Fibroblast of skin of left quadriceps (primary cell): ENCODE data around the gene CNTNAP5.
A peak's percentile ranks its signal among the peaks of the same experiment; 100 is the strongest.

Source experiments
- DNase-seq, 2 experiments: peaks; one replicate each; pipeline ENCODE4 v3.0.0-alpha.2; 2013; ENCODE audit warnings: low read depth in 2 of 2

Gene CNTNAP5

DNA sequence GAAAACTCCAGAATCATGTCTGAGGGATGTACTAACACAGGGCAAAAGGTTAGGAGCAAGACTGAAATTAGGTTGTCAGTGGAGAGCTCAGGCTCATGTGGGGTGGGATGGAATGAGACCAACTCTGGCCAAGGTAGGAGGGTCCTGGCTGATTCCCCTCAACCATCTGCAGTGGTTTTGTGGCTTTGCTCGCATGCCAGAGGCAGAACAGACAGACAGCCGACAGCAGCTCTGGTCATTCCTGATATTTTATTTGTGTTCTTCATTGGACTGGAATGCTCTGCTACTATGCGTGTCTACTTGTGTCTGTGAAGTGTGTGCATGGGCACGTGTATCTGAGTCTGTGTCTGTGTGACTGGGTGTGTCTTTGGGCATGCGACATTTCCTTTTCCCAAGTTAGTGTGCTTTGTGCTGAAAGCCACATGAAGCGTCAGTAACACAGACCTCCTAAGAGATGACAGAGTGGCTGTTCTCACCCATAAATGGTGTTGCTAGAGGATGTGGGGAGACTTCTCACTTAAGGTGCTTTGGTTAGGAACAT, 239.5 kb downstream of the CNTNAP5 start:
- DNase-seq: peak in 1 of 2 experiments; percentile 23

DNA sequence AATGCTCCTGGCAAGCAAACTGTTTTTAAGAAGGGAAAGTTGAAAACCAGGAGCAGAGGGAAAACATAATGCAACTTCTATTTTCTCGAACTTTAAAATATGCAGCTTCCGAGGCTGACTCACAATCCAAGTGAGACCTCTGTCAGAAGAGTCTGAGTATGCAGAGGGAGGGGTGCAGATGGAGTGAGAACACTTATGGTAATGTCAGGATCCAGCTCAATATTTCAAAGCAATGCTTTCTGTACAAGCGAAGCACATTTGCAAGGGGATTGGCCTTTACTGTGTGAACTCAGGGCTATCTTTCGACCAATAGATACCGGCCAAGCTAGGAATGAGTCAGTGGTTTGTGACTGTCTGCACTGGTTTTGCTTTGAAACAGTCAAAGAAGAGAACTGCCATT, 242.7 kb downstream of the CNTNAP5 start:
- peak; percentile 41 to 53 for DNase-seq

- DNase-seq: no peak
These were observed 244.3 kb downstream of the CNTNAP5 start for GRCh38 chr2:124269348-124269747.

DNA sequence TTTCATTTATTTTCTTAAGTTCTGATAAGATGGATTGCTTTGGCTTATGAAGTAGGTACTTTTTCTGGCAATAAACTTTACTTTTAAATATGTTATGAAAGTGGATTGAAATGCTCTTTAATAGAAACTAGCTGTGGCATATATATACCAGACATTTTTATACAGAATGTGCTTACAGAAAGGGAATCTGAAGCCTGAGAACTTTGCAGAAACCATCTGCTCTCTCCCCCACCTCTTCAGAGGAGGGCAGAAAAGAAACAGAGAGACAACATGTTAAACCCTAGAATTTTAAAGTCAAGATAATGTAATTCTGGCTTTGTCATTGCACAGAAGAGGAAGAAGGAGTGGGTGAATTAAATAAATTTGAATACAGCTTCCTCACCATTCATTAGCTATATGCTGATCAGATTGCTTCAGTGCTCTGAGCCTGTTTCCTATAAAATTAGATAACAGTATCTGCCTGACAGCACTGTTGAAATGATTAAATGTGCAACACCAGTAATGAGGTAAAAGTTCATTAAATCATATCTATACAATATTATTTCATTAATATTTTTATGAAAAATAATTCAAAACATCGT, 247.3 kb downstream of the CNTNAP5 start:
- DNase-seq: no peak

DNA sequence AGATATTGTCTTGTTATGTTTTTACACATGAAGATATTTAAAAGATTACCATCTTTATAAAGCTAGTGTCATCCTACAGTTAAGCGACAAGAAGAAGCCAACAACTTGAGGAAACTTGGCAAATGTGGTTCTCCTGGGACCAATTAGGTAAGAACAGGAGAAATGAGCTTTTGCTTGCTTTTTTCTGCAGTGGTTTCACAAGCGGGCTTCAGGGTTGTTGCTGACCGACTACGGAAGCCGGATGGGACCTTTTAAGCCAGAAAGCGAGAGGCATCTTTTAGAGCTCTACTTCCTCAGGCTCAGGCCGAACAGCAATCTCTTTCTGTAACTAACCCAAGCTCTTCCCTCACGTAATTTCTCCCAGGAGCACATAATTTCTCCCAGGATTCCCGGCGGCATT, 256.5 kb downstream of the CNTNAP5 start:
- DNase-seq: no peak

DNA sequence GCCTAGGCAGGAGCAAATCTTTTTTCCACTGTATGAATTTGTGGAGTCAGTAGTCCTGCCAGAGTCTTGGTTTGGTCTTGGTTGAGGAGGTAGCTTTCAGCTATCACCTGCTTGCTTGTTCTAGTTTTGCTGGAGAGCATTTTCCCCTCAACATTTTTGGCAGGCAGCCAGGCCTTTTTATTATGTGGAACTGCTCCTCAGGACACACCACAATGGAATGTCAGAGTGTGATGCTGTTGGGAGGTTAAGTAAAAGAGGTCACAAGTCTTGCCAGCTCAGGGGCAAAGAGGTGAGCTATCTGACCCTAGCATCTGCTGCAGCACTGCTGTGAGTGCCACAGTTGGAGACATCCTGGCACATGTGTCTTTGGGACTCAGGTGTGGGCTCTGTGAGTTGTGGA, 258.0 kb downstream of the CNTNAP5 start:
- peak; percentile 10 to 18 for DNase-seq

DNA sequence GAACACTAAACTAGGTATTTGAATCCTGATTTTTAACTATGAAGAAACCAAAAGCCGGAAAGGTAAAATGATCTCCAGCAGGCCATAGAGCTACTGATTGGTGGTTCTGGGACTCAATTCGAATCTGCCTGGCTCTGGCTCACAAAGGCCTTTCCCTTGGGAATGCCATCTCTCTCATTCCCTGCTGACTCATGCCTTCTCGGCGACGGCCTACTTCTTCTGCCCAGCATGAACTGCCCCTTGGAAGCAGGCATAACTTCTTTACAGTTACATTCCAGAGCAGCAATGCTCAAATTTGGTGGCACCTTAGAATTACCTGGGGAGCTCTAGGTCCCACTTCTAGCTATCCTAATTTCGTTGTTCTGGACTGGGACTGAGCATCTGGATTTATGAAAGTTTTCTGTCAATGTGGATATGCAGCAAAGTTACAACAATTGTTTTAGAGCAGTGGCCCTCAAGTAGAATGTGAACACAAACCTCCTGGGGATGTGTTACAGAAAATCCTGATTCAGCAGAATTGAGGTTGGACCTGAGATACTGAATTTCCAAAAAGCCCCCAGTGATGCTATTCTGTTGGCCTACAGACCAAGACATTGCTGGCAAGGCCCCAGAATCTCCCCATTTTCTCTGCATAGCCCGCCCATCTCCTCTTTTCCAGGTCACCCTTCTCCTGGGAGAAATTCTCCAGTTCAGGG, 261.1 kb downstream of the CNTNAP5 start:
- no peak for DNase-seq

GRCh38 chr2:124289060-124289459, 264.0 kb downstream of the CNTNAP5 start:
- no peak for DNase-seq

- no peak for DNase-seq
These were observed 264.5 kb downstream of the CNTNAP5 start for GRCh38 chr2:124289615-124290014.

GRCh38 chr2:124296470-124296869, 271.4 kb downstream of the CNTNAP5 start:
- no peak for DNase-seq

DNA sequence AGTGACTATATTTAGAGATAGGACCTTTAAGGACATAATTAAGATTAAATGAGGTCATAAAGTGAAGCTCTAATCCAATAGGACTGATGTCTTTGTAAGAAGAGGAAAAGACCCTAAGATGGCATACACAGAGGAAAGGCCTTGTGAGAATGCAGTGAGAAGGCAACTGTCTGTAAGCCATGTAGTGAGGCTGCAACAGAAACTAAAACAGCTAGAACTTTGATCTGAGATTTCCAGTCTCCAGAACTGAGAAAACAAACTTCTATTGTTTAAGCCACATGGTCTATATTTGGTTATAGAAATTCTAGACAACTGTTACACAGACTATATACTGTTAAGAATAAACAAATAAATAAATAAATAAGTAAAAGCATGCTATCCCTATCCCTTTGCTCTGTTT, 276.8 kb downstream of the CNTNAP5 start:
- DNase-seq: no peak

GRCh38 chr2:124308319-124309062, 283.4 kb downstream of the CNTNAP5 start:
- no peak for DNase-seq

DNA sequence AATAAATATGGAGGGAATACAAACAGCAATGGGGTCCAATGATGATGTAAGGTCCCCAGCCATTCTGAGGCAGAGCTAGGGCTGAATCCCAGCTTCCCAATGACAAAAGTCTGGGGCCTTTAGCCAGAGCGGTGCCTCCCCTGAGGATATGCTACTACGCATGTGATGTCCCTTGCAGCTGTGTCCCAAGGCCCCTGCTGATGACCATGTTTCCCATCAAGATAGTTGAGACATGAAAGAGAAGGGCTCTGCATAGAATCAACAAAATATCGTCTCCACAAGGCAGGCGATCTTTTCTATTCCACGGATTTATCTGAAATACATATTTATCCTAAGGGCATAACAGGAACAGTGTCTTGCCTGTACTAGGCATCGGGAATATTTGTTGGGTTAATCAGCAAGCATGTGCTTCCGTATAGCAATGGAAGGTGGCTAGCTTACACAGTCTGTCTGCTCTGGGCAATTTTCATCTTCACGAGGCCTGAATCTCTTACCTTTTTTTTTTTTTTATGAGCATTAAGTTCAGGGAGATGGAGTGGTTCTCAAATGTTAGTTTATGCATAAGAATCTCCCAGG, 284.6 kb downstream of the CNTNAP5 start:
- DNase-seq: no peak

GRCh38 chr2:124310671-124311070, 285.6 kb downstream of the CNTNAP5 start:
- no peak for DNase-seq

DNA sequence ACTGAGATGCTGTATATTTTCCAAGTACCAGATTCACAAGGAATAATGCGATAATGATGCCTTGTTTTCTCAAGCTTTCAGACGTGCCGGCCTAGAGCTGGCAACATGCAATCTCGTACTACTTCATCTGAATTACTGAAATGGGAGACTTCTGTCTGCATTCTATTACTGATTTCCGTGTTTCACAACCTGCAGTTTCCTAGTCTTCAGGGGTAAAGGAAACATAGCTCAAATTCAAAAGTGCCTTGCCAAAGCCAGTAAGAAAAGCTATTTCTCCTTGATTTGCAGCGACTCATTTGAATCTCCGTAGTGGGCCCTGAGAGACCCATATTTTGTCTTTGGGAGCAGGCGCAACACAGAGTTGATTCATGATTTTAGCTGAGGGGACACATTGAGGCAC, 289.0 kb downstream of the CNTNAP5 start:
- DNase-seq: no peak

GRCh38 chr2:124315221-124315880, 290.3 kb downstream of the CNTNAP5 start:
- no peak for DNase-seq

- no peak for DNase-seq
These were observed 291.0 kb downstream of the CNTNAP5 start for GRCh38 chr2:124316133-124316532.

DNA sequence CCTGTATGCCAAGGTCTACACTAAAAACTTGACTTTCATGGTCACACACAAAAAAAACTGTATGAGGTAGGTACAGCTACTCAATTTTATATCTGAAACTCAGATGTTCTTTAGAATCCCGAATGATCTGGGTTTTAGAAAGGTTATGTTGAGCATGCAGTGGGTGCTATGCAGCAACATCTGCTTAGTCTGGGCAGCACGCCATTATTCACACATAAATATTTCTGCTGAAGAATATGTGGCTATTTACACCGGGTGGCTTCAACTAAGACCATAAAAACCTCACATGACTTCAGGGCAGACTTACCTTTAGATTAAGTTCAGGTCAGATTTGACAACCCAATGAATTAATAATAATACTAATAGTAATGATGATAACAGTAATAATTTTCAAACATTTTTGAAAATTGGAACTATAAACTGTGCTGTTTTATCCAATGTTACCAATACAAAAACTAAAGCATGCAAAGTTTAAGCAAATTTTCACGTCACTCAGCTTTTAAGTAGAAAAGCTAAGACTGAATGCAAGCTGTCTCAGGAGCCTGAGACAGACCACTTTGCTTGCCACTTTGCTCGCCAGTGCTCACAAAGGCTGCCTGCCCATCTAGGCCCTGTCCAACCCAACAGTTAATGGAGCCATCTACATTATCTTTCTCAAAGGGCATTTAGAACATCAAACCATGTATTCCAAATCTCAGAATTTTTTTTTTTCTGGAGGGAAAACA, 292.0 kb downstream of the CNTNAP5 start:
- DNase-seq: no peak

DNA sequence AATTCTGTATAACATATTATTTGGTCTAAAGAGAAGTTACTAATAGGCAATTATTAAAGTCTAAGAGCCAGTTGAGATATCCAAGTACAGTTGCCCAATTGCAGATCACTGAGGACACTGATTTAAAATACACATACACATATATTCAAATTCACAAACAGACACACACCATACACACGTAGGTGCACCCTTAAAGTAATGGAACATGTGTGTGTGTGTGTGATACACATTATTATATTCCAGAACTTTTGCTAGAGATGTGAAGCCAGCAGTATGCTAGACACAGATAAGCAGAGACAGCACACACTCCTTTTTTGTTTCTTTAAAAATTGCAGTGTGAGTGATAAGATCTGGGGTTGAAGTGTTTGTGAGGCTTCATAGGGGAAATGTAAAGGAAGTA, 292.5 kb downstream of the CNTNAP5 start:
- DNase-seq: no peak

DNA sequence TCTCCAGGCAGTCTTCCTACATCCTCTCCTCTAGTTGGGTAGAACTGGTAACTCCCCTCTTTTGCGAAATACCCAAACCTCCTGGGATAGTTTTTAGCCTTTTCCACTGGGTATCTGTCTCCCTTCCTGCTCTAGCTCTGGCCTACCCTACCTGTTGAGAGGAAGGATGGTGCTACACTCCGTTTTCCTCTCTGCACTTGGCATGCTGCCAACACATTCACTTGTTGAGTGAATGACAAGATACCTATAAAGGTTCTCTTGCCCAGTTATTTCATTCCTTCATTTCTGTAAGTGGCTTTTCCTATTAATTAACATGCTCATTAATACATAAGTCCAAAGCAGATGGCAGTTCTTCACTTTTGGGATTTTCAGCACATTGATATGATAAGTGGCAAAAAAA, 293.8 kb downstream of the CNTNAP5 start:
- DNase-seq: no peak

GRCh38 chr2:124319577-124319976, 294.5 kb downstream of the CNTNAP5 start:
- DNase-seq: no peak
